ENCODE measurements around the gene OGFOD3. TPM values are rescaled to one million over a fixed set of nuclear protein-coding genes. Genes with fewer than 3 reads are reported as not detected.

Gene OGFOD3
- total RNA-seq, 1 experiment from 2014 or later: 26.6 TPM

DNA sequence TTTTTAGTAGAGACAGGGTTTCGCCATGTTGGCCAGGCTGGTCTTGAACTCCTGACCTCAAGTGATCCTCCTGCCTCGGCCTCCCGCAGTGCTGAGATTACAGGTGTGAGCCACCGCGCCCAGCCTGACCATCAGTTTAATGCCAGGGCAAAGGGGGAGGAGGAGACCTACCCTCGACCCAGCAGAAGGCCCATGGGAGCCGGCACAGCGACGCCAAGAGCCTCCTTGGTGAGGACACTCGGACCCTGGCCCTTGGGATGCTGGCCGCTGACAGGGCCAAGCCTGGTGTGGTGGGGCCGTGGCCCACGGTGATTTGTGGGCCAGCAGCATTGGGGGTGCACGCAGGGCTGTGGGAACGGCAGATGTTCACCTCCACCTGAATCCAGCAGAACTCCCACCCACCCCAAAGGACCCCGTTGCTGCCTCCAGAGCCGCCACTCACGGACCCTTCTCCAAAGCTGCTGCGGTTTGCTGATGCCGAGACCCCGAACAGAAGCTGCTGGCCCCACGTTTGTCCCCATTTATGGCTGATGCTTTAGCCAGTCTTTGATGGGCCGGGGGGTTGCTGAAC is 26.8 kb downstream of the OGFOD3 start:
- ChIA-PET CTCF (no interaction called here), POLR2A (ENCODE audit: unreplicated experiment) (no interaction called here)
- DNase-seq: no peak
- Histone ChIP-seq H3K27ac (no peak overlapping the region), H3K9me2 (ENCODE audit: insufficient read depth) (no peaks in the 10 kb centered on the region), H4K20me1 (ENCODE audit: insufficient read depth) (no peaks in the 10 kb centered on the region; the same call in 1 of the 2 replicates), H2AFZ (no peak overlapping the region), H3K4me1 (replicated peaks; ENCODE audit: insufficient read depth) (no peaks in the 10 kb centered on the region), H3K9me3 (ENCODE audit: insufficient read depth, low read depth) (no peaks in the 10 kb centered on the region), H3K4me3 (no peak overlapping the region), H3F3A (ENCODE audit: insufficient read depth, low read depth) (no peaks in the 10 kb centered on the region), H3K36me3 (ENCODE audit: low read depth) (no peaks in the 10 kb centered on the region), H3K79me2 (ENCODE audit: low read depth) (no peaks in the 10 kb centered on the region), H3K4me2 (no peak overlapping the region), H3K27me3 (ENCODE audit: insufficient read depth, low read depth) (no peaks in the 10 kb centered on the region)
- no peak for TF ChIP-seq EZH2 (IDR thresholded peaks at IDR 0.05; ENCODE audit: low read depth)
- intact Hi-C loops (cut with micrococcal nuclease; ENCODE audit: unreplicated experiment): no loop called here
- no TSS peak for BruUV-seq (replicated peaks)

DNA sequence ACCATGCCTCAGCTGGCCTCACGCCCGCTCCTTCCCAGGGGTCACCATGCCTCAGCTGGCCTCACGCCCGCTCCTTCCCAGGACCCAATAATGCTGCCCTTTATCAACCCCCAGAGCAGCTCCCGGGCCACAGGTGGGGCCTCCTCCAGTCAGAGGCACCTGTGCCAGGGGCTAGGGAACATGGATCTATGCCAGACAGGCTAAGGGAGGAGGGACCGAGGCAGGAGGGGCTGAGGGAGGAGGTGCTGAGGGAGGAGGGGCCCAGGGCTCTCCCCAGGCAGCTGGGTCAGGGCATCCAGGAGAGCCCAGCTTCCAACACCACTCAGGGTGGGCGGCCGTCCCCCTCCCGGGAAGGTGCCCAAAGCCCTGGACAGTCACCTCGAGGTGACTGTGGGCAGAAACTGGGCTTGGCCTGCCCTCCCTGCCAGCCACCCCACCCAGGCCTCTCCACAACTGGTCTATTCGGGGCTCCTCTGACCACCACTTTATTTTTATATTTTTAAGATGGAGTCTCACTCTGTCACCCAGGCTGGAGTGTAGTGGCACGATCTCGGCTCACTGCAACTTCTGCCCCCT is 27.4 kb downstream of the OGFOD3 start:
- H3K9me3 ChIP-seq (ENCODE audit: insufficient read depth, low read depth): no peaks in the 10 kb centered on the region
- intact Hi-C loops (cut with micrococcal nuclease; ENCODE audit: unreplicated experiment): no loop called here
- no peaks in the 10 kb centered on the region for H3K79me2 ChIP-seq (ENCODE audit: low read depth)
- H2AFZ ChIP-seq: no peak overlapping the region
- POLR2A ChIA-PET (ENCODE audit: unreplicated experiment): no interaction called here
- H3K4me2 ChIP-seq: no peak overlapping the region
- H3F3A ChIP-seq (ENCODE audit: insufficient read depth, low read depth): no peaks in the 10 kb centered on the region
- no peaks in the 10 kb centered on the region for H3K4me1 ChIP-seq (replicated peaks; ENCODE audit: insufficient read depth)
- H3K27me3 ChIP-seq (ENCODE audit: insufficient read depth, low read depth): no peaks in the 10 kb centered on the region
- no peaks in the 10 kb centered on the region for H3K36me3 ChIP-seq (ENCODE audit: low read depth)
- H3K4me3 ChIP-seq: no peak overlapping the region
- CTCF ChIA-PET: no interaction called here
- no peak for DNase-seq
- H4K20me1 ChIP-seq (ENCODE audit: insufficient read depth): no peaks in the 10 kb centered on the region; the same call in 1 of the 2 replicates
- H3K27ac ChIP-seq: no peak overlapping the region
- TF ChIP-seq EZH2 (IDR thresholded peaks at IDR 0.05; ENCODE audit: low read depth): no peak
- TF ChIP-seq, protein P1, sequence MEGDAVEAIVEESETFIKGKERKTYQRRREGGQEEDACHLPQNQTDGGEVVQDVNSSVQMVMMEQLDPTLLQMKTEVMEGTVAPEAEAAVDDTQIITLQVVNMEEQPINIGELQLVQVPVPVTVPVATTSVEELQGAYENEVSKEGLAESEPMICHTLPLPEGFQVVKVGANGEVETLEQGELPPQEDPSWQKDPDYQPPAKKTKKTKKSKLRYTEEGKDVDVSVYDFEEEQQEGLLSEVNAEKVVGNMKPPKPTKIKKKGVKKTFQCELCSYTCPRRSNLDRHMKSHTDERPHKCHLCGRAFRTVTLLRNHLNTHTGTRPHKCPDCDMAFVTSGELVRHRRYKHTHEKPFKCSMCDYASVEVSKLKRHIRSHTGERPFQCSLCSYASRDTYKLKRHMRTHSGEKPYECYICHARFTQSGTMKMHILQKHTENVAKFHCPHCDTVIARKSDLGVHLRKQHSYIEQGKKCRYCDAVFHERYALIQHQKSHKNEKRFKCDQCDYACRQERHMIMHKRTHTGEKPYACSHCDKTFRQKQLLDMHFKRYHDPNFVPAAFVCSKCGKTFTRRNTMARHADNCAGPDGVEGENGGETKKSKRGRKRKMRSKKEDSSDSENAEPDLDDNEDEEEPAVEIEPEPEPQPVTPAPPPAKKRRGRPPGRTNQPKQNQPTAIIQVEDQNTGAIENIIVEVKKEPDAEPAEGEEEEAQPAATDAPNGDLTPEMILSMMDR (conservative IDR thresholded peaks at IDR 0.05): no peak
- no peaks in the 10 kb centered on the region for H3K9me2 ChIP-seq (ENCODE audit: insufficient read depth)
- BruUV-seq (replicated peaks): no TSS peak

DNA sequence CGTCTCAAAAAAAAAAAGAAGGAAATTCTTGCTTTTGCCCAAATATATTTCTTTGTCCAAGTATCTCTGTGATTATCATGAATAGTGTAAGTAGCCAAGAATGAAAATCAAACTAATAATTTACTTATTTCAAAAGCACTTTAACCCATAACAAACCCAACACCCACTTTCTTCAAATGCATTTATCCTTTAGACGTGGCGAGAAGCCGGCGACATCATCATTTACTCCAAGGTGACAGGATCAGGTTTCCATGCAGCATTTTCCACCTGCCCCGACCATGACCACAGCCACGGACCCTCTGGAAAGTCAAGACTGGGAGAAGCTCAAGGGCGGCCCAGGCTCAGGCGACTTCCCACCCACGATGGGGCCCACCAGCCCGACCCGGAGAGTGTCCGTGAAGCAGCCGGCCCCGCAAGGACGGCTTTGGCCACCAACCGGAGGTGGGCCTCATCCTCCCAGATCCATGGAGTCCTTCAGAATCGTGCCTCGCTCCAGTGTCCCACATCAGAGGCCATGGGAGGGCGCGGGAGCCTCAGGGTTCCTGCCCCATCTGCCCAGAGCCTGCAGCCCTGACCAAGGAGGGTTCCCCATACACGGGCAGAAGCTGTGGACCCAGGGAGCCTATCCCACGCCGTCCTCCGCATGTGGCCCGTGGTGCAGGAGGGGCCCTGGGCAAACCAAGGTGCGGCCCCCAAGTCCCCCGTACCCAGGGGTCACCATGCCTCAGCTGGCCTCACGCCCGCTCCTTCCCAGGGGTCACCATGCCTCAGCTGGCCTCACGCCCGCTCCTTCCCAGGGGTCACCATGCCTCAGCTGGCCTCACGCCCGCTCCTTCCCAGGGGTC is 28.1 kb downstream of the OGFOD3 start:
- TF ChIP-seq, protein P1 (conservative IDR thresholded peaks at IDR 0.05): no peak
- TF ChIP-seq EZH2 (IDR thresholded peaks at IDR 0.05; ENCODE audit: low read depth): no peak
- no TSS peak for BruUV-seq (replicated peaks)
- Histone ChIP-seq H3K4me1 (replicated peaks; ENCODE audit: insufficient read depth) (no peaks in the 10 kb centered on the region), H3K27ac (no peak overlapping the region), H3F3A (ENCODE audit: insufficient read depth, low read depth) (no peaks in the 10 kb centered on the region), H3K4me2 (no peak overlapping the region), H2AFZ (no peak overlapping the region), H3K79me2 (ENCODE audit: low read depth) (no peaks in the 10 kb centered on the region), H3K36me3 (ENCODE audit: low read depth) (no peaks in the 10 kb centered on the region), H3K4me3 (no peak overlapping the region), H3K9me2 (ENCODE audit: insufficient read depth) (no peaks in the 10 kb centered on the region), H3K27me3 (ENCODE audit: insufficient read depth, low read depth) (no peaks in the 10 kb centered on the region), H3K9me3 (ENCODE audit: insufficient read depth, low read depth) (no peaks in the 10 kb centered on the region), H4K20me1 (ENCODE audit: insufficient read depth) (no peaks in the 10 kb centered on the region; the same call in 1 of the 2 replicates)
- DNase-seq: no peak
- intact Hi-C loops (cut with micrococcal nuclease; ENCODE audit: unreplicated experiment): no loop called here
- POLR2A ChIA-PET (ENCODE audit: unreplicated experiment): no interaction called here
- CTCF ChIA-PET: no interaction called here

All from PC-9 (cell line).